GM19324 (cell line): Measurements from ENCODE around the gene PHEX.

Experiments used
- ATAC-seq: cut with Tn5 transposase; IDR thresholded peaks from one replicate; pipeline ENCODE4 v1.9.1; 2021; ENCODE audit warnings: mild to moderate bottlenecking, moderate library complexity; ENCODE audit not compliant: unreplicated experiment, low FRiP score

The PHEX gene

GRCh38 chrX:22095856-22096255, 63.7 kb downstream of the PHEX start:
- ATAC-seq: no peak

GRCh38 chrX:22097012-22097694, 65.0 kb downstream of the PHEX start:
- ATAC-seq: no peak

- no peak for ATAC-seq
Measured at GRCh38 chrX:22105231-22105630, 73.1 kb downstream of the PHEX start.

GRCh38 chrX:22105971-22106370, 73.8 kb downstream of the PHEX start:
- no peak for ATAC-seq

- ATAC-seq: no peak
Measured at GRCh38 chrX:22109442-22109841, 77.3 kb downstream of the PHEX start.

- no peak for ATAC-seq
Measured at GRCh38 chrX:22110729-22111494, 78.8 kb downstream of the PHEX start.

GRCh38 chrX:22116605-22117546, 84.8 kb downstream of the PHEX start:
- no peak for ATAC-seq

GRCh38 chrX:22117633-22118032, 85.5 kb downstream of the PHEX start:
- no peak for ATAC-seq

- no peak for ATAC-seq
Measured at GRCh38 chrX:22118161-22118830, 86.2 kb downstream of the PHEX start.

GRCh38 chrX:22121161-22121560, 89.0 kb downstream of the PHEX start:
- no peak for ATAC-seq

- no peak for ATAC-seq
Measured at GRCh38 chrX:22122510-22122909, 90.4 kb downstream of the PHEX start.

GRCh38 chrX:22124098-22124497, 92.0 kb downstream of the PHEX start:
- no peak for ATAC-seq

GRCh38 chrX:22125481-22125880, 93.4 kb downstream of the PHEX start:
- ATAC-seq: no peak

GRCh38 chrX:22126327-22126726, 94.2 kb downstream of the PHEX start:
- no peak for ATAC-seq

GRCh38 chrX:22128961-22129360, 96.8 kb downstream of the PHEX start:
- no peak for ATAC-seq

- ATAC-seq: no peak
Measured at GRCh38 chrX:22134681-22135080, 102.6 kb downstream of the PHEX start.

- ATAC-seq: no peak
Measured at GRCh38 chrX:22135171-22135711, 103.1 kb downstream of the PHEX start.

GRCh38 chrX:22135994-22136684, 104.0 kb downstream of the PHEX start:
- no peak for ATAC-seq

- no peak for ATAC-seq
Measured at GRCh38 chrX:22136711-22137110, 104.6 kb downstream of the PHEX start.

GRCh38 chrX:22139822-22140221, 107.7 kb downstream of the PHEX start:
- ATAC-seq: no peak
